Right lobe of liver (tissue), 4 donors: Measurements from ENCODE around the gene TCP11L1.
"Not testable (repeated sequence)": the region's sequence is repeated elsewhere in the genome, so short reads cannot be mapped to it uniquely, and the experiment has no call there.

Experiments
- CTCF ChIP-seq, 4 donors: fragments of 200-600 bp in 3 of 4; fragments of 450-650 bp in 1 of 4; IDR thresholded peaks; one replicate each; pipeline versions ENCODE4 v1.5.1 to v1.8.0; 2016 to 2022; ENCODE audit warnings: antibody characterized with exemption in 4 of 4, mild to moderate bottlenecking in 2 of 4
- POLR2A ChIP-seq: fragments of 450-650 bp; IDR thresholded peaks from one replicate; pipeline ENCODE4 v1.6.1; 2017; ENCODE audit warnings: antibody characterized with exemption, mild to moderate bottlenecking
- donor health status: DM: no; HTN: no; CAD: no.
- donor health status: DM: no; HTN: no; CAD: no.
- donor health status: DM: no; HTN: yes; CAD: no.

DNA sequence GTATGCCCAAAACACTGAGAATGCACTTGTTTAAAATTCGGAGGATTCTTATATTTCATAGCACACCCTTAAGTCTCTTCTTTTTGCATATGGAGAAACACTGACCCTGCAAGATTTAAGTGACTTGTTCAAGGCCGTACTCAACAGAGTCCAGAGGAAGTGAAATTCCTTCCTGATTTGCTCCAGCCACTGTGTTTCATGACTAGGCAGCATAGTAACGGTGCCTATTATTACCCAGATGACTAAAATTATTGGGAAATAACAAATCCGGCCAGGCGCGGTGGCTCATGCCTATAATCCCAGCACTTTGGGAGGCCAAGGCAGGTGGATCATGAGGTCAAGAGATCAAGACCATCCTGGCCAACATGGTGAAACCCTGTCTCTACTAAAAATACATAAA, 9.3 kb downstream of the TCP11L1 start:
- TF ChIP-seq CTCF (IDR thresholded peaks at IDR 0.05); POLR2A: not testable (repeated sequence)
